Naive thymus-derived CD4-positive, alpha-beta T cell (primary cell): ENCODE results near the gene STK24. TPM values are rescaled to one million over a fixed set of nuclear protein-coding genes. Genes with fewer than 3 reads are reported as not detected.

Experiments used
- ATAC-seq: fragments of 150-1000 bp; cut with Tn5 transposase; 2 replicates; pipeline ENCODE4 v1.10.0; 2021; ENCODE audit warnings: mild to moderate bottlenecking, moderate library complexity
- CTCF ChIA-PET: fragments of 350-600 bp; sonication (Branson Sonifier 250); formaldehyde crosslinking; loops from one replicate; lab custom pipeline; 2021; ENCODE audit warnings: antibody characterized with exemption; lab: Charles Lee
- POLR2A ChIA-PET: fragments of 350-600 bp; sonication (Branson Sonifier 250); formaldehyde crosslinking; loops from one replicate; lab custom pipeline; 2021; ENCODE audit warnings: antibody characterized with exemption, inconsistent platforms; lab: Charles Lee
- DNase-seq, 9 donors: peaks; one replicate each; pipeline versions ENCODE4 v3.0.0 to v3.0.0-alpha.2; 2020 to 2022; ENCODE audit warnings: mixed read lengths in 1 of 9
- H3K27ac ChIP-seq: one replicate; pipeline ENCODE4 v1.7.0; 2013; ENCODE audit warnings: mild to moderate bottlenecking, low read depth, low read length, moderate library complexity
- H3K27me3 ChIP-seq, 2 donors: one replicate each; pipeline ENCODE4 v1.7.0; 2013; ENCODE audit warnings: low read length in 2 of 2, mild to moderate bottlenecking in 2 of 2, moderate library complexity in 2 of 2; ENCODE audit not compliant: control insufficient read depth in 2 of 2, insufficient read depth in 2 of 2
- H3K36me3 ChIP-seq, 3 experiments: 1 replicate in 2 of 3; 2 replicates in 1 of 3; pipeline ENCODE4 v1.7.0; 2013; ENCODE audit warnings: low read length in 3 of 3, mild to moderate bottlenecking in 3 of 3, moderate library complexity in 1 of 3; ENCODE audit not compliant: insufficient read depth in 3 of 3, control insufficient read depth in 2 of 3
- H3K4me1 ChIP-seq, 2 donors: one replicate each; pipeline ENCODE4 v1.7.0; 2013; ENCODE audit warnings: low read length in 2 of 2, mild to moderate bottlenecking in 2 of 2, moderate library complexity in 1 of 2; ENCODE audit not compliant: control insufficient read depth in 2 of 2, insufficient read depth in 2 of 2
- H3K4me3 ChIP-seq: 2 replicates; pipeline ENCODE4 v1.7.0; 2013; ENCODE audit warnings: mild to moderate bottlenecking, low read length
- H3K9me3 ChIP-seq, 3 experiments: 1 replicate in 2 of 3; 2 replicates in 1 of 3; pipeline ENCODE4 v1.7.0; 2013; ENCODE audit warnings: low read length in 3 of 3; ENCODE audit not compliant: control insufficient read depth in 2 of 3
- H3K27ac Mint-ChIP-seq, 9 donors: one replicate each; pipeline ENCODE4 v1.8.0; 2020 to 2022; ENCODE audit warnings: mixed read lengths in 9 of 9, mild to moderate bottlenecking in 8 of 9, moderate library complexity in 5 of 9, inconsistent platforms in 2 of 9
- H3K27me3 Mint-ChIP-seq, 5 donors: one replicate each; pipeline ENCODE4 v1.8.0; 2021 to 2022; ENCODE audit warnings: mixed read lengths in 5 of 5, mild to moderate bottlenecking in 1 of 5
- H3K36me3 Mint-ChIP-seq, 5 donors: one replicate each; pipeline ENCODE4 v1.8.0; 2020 to 2022; ENCODE audit warnings: mixed read lengths in 5 of 5, mild to moderate bottlenecking in 3 of 5, inconsistent platforms in 1 of 5
- H3K4me1 Mint-ChIP-seq, 7 donors: one replicate each; pipeline ENCODE4 v1.8.0; 2020 to 2022; ENCODE audit warnings: mixed read lengths in 7 of 7, mild to moderate bottlenecking in 3 of 7, inconsistent platforms in 1 of 7
- H3K4me3 Mint-ChIP-seq, 10 donors: one replicate each; pipeline ENCODE4 v1.8.0; 2020 to 2022; ENCODE audit warnings: mild to moderate bottlenecking in 10 of 10, mixed read lengths in 10 of 10, moderate library complexity in 6 of 10, inconsistent platforms in 2 of 10
- H3K9me3 Mint-ChIP-seq, 11 donors: one replicate each; pipeline ENCODE4 v1.8.0; 2020 to 2022; ENCODE audit warnings: mixed read lengths in 11 of 11, mild to moderate bottlenecking in 4 of 11, inconsistent platforms in 1 of 11, moderate library complexity in 1 of 11
- intact Hi-C, 2 donors: fragments of 100-400 bp; cut with micrococcal nuclease; formaldehyde crosslinking; loops; one replicate each; pipeline ENCODE4 v1.15.1; 2023
- polyA plus RNA-seq, 2 donors: library from polyadenylated mRNA; unstranded; fragments of 300-500 nt; fragmentation: Illumina TruSeq; gene quantifications; one replicate each; pipeline ENCODE4 v1.2.3, GENCODE V29; 2021
- total RNA-seq, 6 experiments: library from RNA in 5 of 6; stranded (reverse) in 5 of 6; gene quantifications; 1 replicate in 5 of 6; 2 replicates in 1 of 6; pipeline ENCODE4 v1.2.3 and lab custom pipeline; 2021 to 2026

STK24 gene
- total and polyA plus RNA-seq, 7 experiments from 2014 or later: 29.8 to 148 (median 94.4) TPM

DNA sequence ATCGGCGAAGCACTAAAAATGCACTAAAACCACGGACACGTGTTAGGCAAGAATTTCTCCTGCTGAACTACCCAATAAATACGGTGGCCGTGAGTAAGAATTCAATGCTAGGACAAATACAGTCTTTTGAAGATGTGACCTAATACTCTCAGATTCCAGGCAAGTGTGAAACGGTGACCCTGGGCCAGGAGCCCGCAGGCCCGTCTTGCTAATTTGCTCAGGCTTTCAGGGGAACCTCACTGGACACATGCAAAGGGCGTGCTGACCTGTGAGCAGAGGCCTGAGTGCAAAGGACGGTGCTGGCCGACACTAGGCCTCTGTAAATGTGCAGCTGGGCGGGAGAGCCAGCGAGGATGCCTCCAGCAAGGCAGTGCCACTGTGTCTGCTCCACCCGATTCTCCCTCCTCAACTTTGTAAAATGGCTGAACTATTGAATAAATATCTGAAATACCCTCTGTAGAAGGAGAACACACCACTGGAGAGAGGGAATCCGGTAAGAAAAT lies 70.1 kb downstream of the STK24 start:
- peaks cover 39 to 41% of the 10 kb centered on the region in 2 donors for H3K4me1 ChIP-seq
- Mint-ChIP-seq H3K4me1 (peaks cover 68 to 99% (median 98%) of the 10 kb centered on the region in 7 donors), H3K27me3 (no peaks in the 10 kb centered on the region), H3K36me3 (peaks cover 3 to 23% (median 4%) of the 10 kb centered on the region in 5 donors), H3K27ac (peak overlapping the region in 2 of 9 donors; percentile 17 to 33), H3K4me3 (peak overlapping the region in 1 of 10 donors; percentile 21), H3K9me3 (no peaks in the 10 kb centered on the region)
- H3K27me3 ChIP-seq: no peaks in the 10 kb centered on the region
- intact Hi-C loops: no loop called here
- H3K27ac ChIP-seq: no peak overlapping the region
- ChIA-PET POLR2A (no interaction called here), CTCF (interaction anchor here (0.9 to 2.0 kb wide), 3 partner anchors 32 to 147 kb away, joined by 3 to 7 read pairs (median 6); no protein-coding TSS in a partner anchor)
- H3K9me3 ChIP-seq: no peaks in the 10 kb centered on the region
- H3K36me3 ChIP-seq: peaks cover 0 to 5% (median 0%) of the 10 kb centered on the region in 3 experiments
- no peak overlapping the region for H3K4me3 ChIP-seq
- DNase-seq (no peak), ATAC-seq (no peak)

- ATAC-seq (no peak), DNase-seq (no peak)
- POLR2A ChIA-PET: no interaction called here
- Histone ChIP-seq H3K9me3 (no peaks in the 10 kb centered on the region), H3K4me1 (peaks cover 39 to 41% of the 10 kb centered on the region in 2 donors), H3K27me3 (no peaks in the 10 kb centered on the region), H3K27ac (no peak overlapping the region), H3K4me3 (no peak overlapping the region), H3K36me3 (peaks cover 0 to 5% (median 0%) of the 10 kb centered on the region in 3 experiments)
- CTCF ChIA-PET: interaction anchor here (2.0 kb wide), 1 partner anchor 147 kb away, joined by 7 read pairs; no protein-coding TSS in a partner anchor
- peak overlapping the region in 2 of 10 donors; percentile 21 to 44 for H3K4me3 Mint-ChIP-seq
- H3K36me3 Mint-ChIP-seq: peaks cover 3 to 23% (median 4%) of the 10 kb centered on the region in 5 donors
- H3K9me3 Mint-ChIP-seq: no peaks in the 10 kb centered on the region
- intact Hi-C loops: no loop called here
- H3K27me3 Mint-ChIP-seq: no peaks in the 10 kb centered on the region
- peak overlapping the region in 3 of 9 donors; percentile 10 to 17 (median 11) for H3K27ac Mint-ChIP-seq
- peaks cover 71 to 100% (median 98%) of the 10 kb centered on the region in 7 donors for H3K4me1 Mint-ChIP-seq
Observed at GRCh38 chr13:98506322-98506721, 70.6 kb downstream of the STK24 start.

GRCh38 chr13:98505217-98505616 lies 71.7 kb downstream of the STK24 start:
- H3K9me3 ChIP-seq: no peaks in the 10 kb centered on the region
- peaks cover 0 to 20% (median 0%) of the 10 kb centered on the region in 5 donors for H3K36me3 Mint-ChIP-seq
- DNase-seq (no peak), ATAC-seq (no peak)
- no peaks in the 10 kb centered on the region for H3K9me3 Mint-ChIP-seq
- H3K36me3 ChIP-seq: peaks cover 0 to 6% (median 0%) of the 10 kb centered on the region in 3 experiments
- no peak overlapping the region for H3K27ac ChIP-seq
- intact Hi-C loops: loop anchor here in 1 of 2 donors (2.0 kb wide), 1 partner anchor 28 kb away; no protein-coding TSS in a partner anchor
- H3K27me3 ChIP-seq: no peaks in the 10 kb centered on the region
- ChIA-PET CTCF (interaction anchor here (1.1 kb wide), 1 partner anchor 148 kb away, joined by 3 read pairs; no protein-coding TSS in a partner anchor), POLR2A (no interaction called here)
- peaks cover 69 to 97% (median 96%) of the 10 kb centered on the region in 7 donors for H3K4me1 Mint-ChIP-seq
- peaks cover 38 to 40% of the 10 kb centered on the region in 2 donors for H3K4me1 ChIP-seq
- peak overlapping the region in 3 of 10 donors; percentile 0 to 21 (median 19) for H3K4me3 Mint-ChIP-seq
- H3K4me3 ChIP-seq: no peak overlapping the region
- no peaks in the 10 kb centered on the region for H3K27me3 Mint-ChIP-seq
- peak overlapping the region in 5 of 9 donors; percentile 3 to 48 (median 23) for H3K27ac Mint-ChIP-seq

DNA sequence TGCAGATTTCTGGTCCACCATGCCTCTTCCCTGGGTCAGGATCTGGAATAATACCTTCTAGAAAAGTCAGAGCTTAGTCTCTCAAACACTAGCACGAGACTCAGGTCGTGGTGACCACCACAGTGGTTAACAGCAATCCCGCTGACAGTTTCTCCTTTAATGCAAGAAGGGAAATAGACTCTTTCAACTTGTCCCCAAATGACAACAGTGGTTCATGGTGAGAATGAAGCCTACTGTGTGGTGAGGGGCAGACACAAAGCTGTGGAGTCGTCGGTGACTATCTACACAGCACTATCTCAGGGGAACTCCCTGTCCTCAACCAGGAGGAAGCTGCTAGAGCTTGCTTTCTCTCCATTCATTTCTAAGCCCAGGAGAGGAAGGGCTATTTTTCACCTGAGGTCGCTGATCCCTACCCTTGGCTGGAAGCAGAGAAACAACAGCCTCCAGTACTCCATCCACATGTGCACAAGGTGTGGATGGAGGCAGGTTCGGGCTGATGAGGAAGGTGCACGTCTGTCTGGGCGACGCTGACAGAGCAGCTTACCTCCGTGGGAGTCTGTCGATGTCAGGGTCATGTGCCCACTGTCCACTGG lies 72.4 kb downstream of the STK24 start:
- H3K9me3 Mint-ChIP-seq: no peaks in the 10 kb centered on the region
- H3K4me3 ChIP-seq: no peak overlapping the region
- peaks cover 30 to 33% of the 10 kb centered on the region in 2 donors for H3K4me1 ChIP-seq
- no peaks in the 10 kb centered on the region for H3K27me3 ChIP-seq
- DNase-seq: no peak
- ChIA-PET POLR2A (no interaction called here), CTCF (interaction anchor here (1.1 kb wide), 1 partner anchor 149 kb away, joined by 3 read pairs; no protein-coding TSS in a partner anchor)
- H3K27me3 Mint-ChIP-seq: no peaks in the 10 kb centered on the region
- peak overlapping the region in 5 of 10 donors; percentile 0 to 37 (median 21) for H3K4me3 Mint-ChIP-seq
- peak; percentile 61 for ATAC-seq
- peaks cover 0 to 26% (median 0%) of the 10 kb centered on the region in 5 donors for H3K36me3 Mint-ChIP-seq
- H3K27ac ChIP-seq: no peak overlapping the region
- intact Hi-C loops: loop anchor here in 1 of 2 donors (2.0 kb wide), 1 partner anchor 28 kb away; no protein-coding TSS in a partner anchor
- H3K9me3 ChIP-seq: no peaks in the 10 kb centered on the region
- H3K27ac Mint-ChIP-seq: peak overlapping the region in 7 of 9 donors; percentile 10 to 79 (median 27)
- peaks cover 0 to 13% (median 0%) of the 10 kb centered on the region in 3 experiments for H3K36me3 ChIP-seq
- peaks cover 64 to 97% (median 94%) of the 10 kb centered on the region in 7 donors for H3K4me1 Mint-ChIP-seq

GRCh38 chr13:98504029-98504351 lies 72.9 kb downstream of the STK24 start:
- intact Hi-C loops: loop anchor here in 1 of 2 donors (2.0 kb wide), 1 partner anchor 27 kb away; no protein-coding TSS in a partner anchor
- Histone ChIP-seq H3K4me3 (no peak overlapping the region), H3K27ac (no peak overlapping the region), H3K27me3 (no peaks in the 10 kb centered on the region), H3K4me1 (peaks cover 26 to 29% of the 10 kb centered on the region in 2 donors), H3K36me3 (peaks cover 0 to 16% (median 0%) of the 10 kb centered on the region in 3 experiments), H3K9me3 (no peaks in the 10 kb centered on the region)
- no peaks in the 10 kb centered on the region for H3K9me3 Mint-ChIP-seq
- DNase-seq (no peak), ATAC-seq (no peak)
- ChIA-PET POLR2A (interaction anchor here (0.6 kb wide), 1 partner anchor 1270 kb away, joined by 3 read pairs; no protein-coding TSS in a partner anchor), CTCF (no interaction called here)
- peak overlapping the region in 3 of 10 donors; percentile 0 to 40 (median 21) for H3K4me3 Mint-ChIP-seq
- peaks cover 62 to 97% (median 89%) of the 10 kb centered on the region in 7 donors for H3K4me1 Mint-ChIP-seq
- no peaks in the 10 kb centered on the region for H3K27me3 Mint-ChIP-seq
- peak overlapping the region in 7 of 9 donors; percentile 10 to 79 (median 67) for H3K27ac Mint-ChIP-seq
- H3K36me3 Mint-ChIP-seq: peaks cover 0 to 26% (median 0%) of the 10 kb centered on the region in 5 donors

GRCh38 chr13:98503175-98504028 lies 73.5 kb downstream of the STK24 start:
- peaks cover 57 to 94% (median 85%) of the 10 kb centered on the region in 7 donors for H3K4me1 Mint-ChIP-seq

More at GRCh38 chr13:98503175-98504028, 73.5 kb downstream of the STK24 start:
- peaks cover 23 to 29% of the 10 kb centered on the region in 2 donors for H3K4me1 ChIP-seq
- CTCF ChIA-PET: no interaction called here
- ATAC-seq: no peak
- Mint-ChIP-seq H3K36me3 (peaks cover 0 to 27% (median 0%) of the 10 kb centered on the region in 5 donors), H3K4me3 (peak overlapping the region in 2 of 10 donors; percentile 0 to 21), H3K27me3 (no peaks in the 10 kb centered on the region), H3K9me3 (no peaks in the 10 kb centered on the region), H3K27ac (peak overlapping the region in 7 of 9 donors; percentile 10 to 73 (median 44))
- H3K4me3 ChIP-seq: no peak overlapping the region
- H3K9me3 ChIP-seq: no peaks in the 10 kb centered on the region
- DNase-seq: no peak
- H3K27me3 ChIP-seq: no peaks in the 10 kb centered on the region
- no peak overlapping the region for H3K27ac ChIP-seq
- H3K36me3 ChIP-seq: peaks cover 0 to 19% (median 0%) of the 10 kb centered on the region in 3 experiments
- intact Hi-C loops: loop anchor here in 1 of 2 donors (2.0 kb wide), 1 partner anchor 27 kb away; no protein-coding TSS in a partner anchor
- POLR2A ChIA-PET: interaction anchor here (0.6 to 1.0 kb wide), 2 partner anchors 17 to 1270 kb away, joined by 3 read pairs; no protein-coding TSS in a partner anchor
